Fibroblast of villous mesenchyme (primary cell): ENCODE data around the gene TRPV2. TPM values are rescaled to one million over a fixed set of nuclear protein-coding genes. Genes with fewer than 3 reads are reported as not detected.
"Not testable (repeated sequence)": the region's sequence is repeated elsewhere in the genome, so short reads cannot be mapped to it uniquely, and the experiment has no call there.

Experiments
- DNase-seq: peaks from one replicate; pipeline ENCODE4 v3.0.0-alpha.2; 2010; ENCODE audit warnings: low read depth
- H3K4me3 ChIP-seq: 2 replicates; pipeline ENCODE4 v1.5.1; 2011; ENCODE audit warnings: low read depth, mild to moderate bottlenecking, low read length
- total RNA-seq: library from RNA; depleted of rRNA; stranded (reverse); fragments of >200 nt; gene quantifications from 2 replicates; pipeline ENCODE4 v1.2.3, GENCODE V29; 2012
- TF ChIP-seq, protein P1 (sequence below): IDR thresholded peaks from 2 replicates; pipeline ENCODE4 v1.5.1; 2012; ENCODE audit warnings: low read depth, mild to moderate bottlenecking, low read length; ENCODE audit not compliant: insufficient read depth

TRPV2 gene
- total RNA-seq, 1 donor: 53.5 TPM

- TF ChIP-seq, protein P1, sequence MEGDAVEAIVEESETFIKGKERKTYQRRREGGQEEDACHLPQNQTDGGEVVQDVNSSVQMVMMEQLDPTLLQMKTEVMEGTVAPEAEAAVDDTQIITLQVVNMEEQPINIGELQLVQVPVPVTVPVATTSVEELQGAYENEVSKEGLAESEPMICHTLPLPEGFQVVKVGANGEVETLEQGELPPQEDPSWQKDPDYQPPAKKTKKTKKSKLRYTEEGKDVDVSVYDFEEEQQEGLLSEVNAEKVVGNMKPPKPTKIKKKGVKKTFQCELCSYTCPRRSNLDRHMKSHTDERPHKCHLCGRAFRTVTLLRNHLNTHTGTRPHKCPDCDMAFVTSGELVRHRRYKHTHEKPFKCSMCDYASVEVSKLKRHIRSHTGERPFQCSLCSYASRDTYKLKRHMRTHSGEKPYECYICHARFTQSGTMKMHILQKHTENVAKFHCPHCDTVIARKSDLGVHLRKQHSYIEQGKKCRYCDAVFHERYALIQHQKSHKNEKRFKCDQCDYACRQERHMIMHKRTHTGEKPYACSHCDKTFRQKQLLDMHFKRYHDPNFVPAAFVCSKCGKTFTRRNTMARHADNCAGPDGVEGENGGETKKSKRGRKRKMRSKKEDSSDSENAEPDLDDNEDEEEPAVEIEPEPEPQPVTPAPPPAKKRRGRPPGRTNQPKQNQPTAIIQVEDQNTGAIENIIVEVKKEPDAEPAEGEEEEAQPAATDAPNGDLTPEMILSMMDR: no peak
- no peak overlapping the region for H3K4me3 ChIP-seq
- no peak for DNase-seq
Measured at GRCh38 chr17:16449121-16449570, 33.8 kb downstream of the TRPV2 start.

- DNase-seq: no peak
- H3K4me3 ChIP-seq: no peak overlapping the region
- TF ChIP-seq, protein P1: no peak
Measured at GRCh38 chr17:16450028-16450427, 34.7 kb downstream of the TRPV2 start.

DNA sequence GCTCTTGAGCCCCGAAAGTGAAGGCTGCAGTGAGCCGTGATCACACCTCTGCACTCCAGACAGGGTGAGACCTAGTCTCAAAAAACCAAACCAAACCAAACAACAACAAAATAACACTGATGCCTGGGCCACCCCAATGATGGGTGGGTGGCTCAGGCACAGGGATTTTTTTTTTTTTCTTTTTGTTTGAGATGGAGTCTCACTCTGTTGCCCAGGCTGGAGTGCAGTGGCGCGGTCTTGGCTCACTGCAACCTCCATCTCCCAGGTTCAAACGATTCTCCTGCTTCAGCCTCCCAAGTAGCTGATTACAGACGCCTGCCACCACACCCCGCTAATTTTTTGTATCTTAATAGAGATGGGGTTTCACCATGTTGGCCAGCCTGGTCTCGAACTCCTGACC lies 36.9 kb downstream of the TRPV2 start:
- H3K4me3 ChIP-seq, DNase-seq: not testable (repeated sequence)

DNA sequence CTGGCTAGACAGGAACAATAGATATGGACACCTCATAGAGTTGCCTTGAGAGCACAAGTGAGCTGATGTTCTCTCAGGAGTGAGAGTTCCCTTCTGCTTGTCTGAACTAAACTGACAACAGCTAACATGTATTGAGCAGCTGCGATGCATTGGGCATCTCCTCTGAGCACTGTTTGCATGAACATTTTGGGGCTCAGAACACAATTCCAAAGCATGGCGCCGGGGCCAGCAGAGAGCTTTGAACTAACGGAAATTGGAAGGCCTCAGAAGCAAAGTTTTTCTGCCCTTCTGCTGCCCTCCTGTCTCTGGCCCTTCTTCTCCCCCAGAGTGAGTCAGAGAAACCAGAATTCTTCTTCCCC lies 38.1 kb downstream of the TRPV2 start:
- DNase-seq: no peak
- no peak overlapping the region for H3K4me3 ChIP-seq
- TF ChIP-seq, protein P1: no peak

DNA sequence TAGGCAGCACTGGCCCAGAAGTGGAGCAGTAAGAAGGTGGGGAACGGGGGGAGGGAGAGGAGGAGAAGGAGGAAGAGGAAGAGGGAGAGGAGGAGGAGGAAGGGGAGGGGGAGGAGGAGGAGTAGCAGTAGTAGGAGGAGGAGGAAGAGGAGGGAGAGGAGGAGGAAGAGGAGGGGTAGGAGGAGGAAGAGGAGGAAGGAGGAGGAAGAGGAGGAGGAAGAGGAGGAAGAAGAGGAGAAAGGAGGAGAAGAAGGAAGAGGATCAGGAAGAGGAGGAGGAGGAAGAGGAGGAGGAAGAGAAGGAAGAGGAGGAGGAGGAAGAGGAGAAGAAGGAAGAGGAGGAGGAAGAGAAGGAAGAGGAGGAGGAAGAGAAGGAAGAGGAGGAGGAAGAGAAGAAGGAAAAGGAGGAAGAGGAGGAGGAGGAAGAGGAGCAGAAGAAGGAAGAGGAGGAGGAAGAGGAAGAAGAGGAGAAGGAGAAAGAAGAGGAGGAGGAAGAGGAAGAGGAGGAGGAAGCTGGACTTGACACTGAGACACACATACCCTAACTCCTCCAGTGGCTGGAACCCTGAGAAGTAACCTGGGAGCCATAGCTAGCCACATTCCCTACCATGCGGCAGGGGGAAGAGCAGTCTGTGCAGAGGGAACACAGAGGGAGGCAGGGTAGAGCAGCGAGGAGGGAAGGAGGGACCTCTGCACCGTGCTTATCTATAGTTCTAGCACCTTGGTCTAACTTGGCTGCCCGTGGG lies 40.8 kb downstream of the TRPV2 start:
- H3K4me3 ChIP-seq: no peak overlapping the region
- DNase-seq: no peak
- TF ChIP-seq, protein P1: no peak

- no peak overlapping the region for H3K4me3 ChIP-seq
- TF ChIP-seq, protein P1: peak; percentile 18
- no peak for DNase-seq
Measured at GRCh38 chr17:16456742-16457316, 41.5 kb downstream of the TRPV2 start.

GRCh38 chr17:16459271-16459670 lies 43.9 kb downstream of the TRPV2 start:
- TF ChIP-seq, protein P1: no peak
- H3K4me3 ChIP-seq: no peak overlapping the region
- no peak for DNase-seq
